ENCODE results near the gene DVL1.

- no peak for TF ChIP-seq CHD1 (IDR thresholded peaks at IDR 0.05; ENCODE audit: low read depth, low read length)
- TF ChIP-seq, protein P1, sequence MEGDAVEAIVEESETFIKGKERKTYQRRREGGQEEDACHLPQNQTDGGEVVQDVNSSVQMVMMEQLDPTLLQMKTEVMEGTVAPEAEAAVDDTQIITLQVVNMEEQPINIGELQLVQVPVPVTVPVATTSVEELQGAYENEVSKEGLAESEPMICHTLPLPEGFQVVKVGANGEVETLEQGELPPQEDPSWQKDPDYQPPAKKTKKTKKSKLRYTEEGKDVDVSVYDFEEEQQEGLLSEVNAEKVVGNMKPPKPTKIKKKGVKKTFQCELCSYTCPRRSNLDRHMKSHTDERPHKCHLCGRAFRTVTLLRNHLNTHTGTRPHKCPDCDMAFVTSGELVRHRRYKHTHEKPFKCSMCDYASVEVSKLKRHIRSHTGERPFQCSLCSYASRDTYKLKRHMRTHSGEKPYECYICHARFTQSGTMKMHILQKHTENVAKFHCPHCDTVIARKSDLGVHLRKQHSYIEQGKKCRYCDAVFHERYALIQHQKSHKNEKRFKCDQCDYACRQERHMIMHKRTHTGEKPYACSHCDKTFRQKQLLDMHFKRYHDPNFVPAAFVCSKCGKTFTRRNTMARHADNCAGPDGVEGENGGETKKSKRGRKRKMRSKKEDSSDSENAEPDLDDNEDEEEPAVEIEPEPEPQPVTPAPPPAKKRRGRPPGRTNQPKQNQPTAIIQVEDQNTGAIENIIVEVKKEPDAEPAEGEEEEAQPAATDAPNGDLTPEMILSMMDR (IDR thresholded peaks at IDR 0.05 in 2 of 3, conservative IDR thresholded peaks at IDR 0.05 in 1 of 3; ENCODE audit: control insufficient read depth in 2 of 3, extremely low read depth in 1 of 3, insufficient read depth in 1 of 3, low read depth in 3 of 3, low read length in 3 of 3) = no peak
- no peak for TF ChIP-seq EZH2 (IDR thresholded peaks at IDR 0.05; ENCODE audit: borderline replicate concordance, control insufficient read depth, low read depth, low read length)
- no peak for TF ChIP-seq SREBF2 (IDR thresholded peaks at IDR 0.05; ENCODE audit: low read length)
- TF ChIP-seq PKNOX1 (IDR thresholded peaks at IDR 0.05) = no peak
- TF ChIP-seq JUNB (IDR thresholded peaks at IDR 0.05) = no peak
- no peak for TF ChIP-seq NFIC (IDR thresholded peaks at IDR 0.05; ENCODE audit: low read depth, low read length)
- no peak for TF ChIP-seq PAX5 (IDR thresholded peaks at IDR 0.05; ENCODE audit: borderline replicate concordance, low read depth, low read length)
- no peak for TF ChIP-seq DPF2 (IDR thresholded peaks at IDR 0.05)
- no peak for TF ChIP-seq ZNF622 (IDR thresholded peaks at IDR 0.05)
- TF ChIP-seq CBX3 (IDR thresholded peaks at IDR 0.05; ENCODE audit: borderline replicate concordance, low read depth) = no peak
Measured at GRCh38 chr1:1338278-1338677, 10.9 kb downstream of the DVL1 start.
